Omental fat pad (tissue), 4 donors: ENCODE data around the gene FASTKD2. TPM values are rescaled to one million over a fixed set of nuclear protein-coding genes. Genes with fewer than 3 reads are reported as not detected.

Source experiments
- ATAC-seq: fragments of 150-250 bp; one replicate; pipeline ENCODE4 v1.9.1; 2016; ENCODE audit warnings: mild to moderate bottlenecking, moderate library complexity; ENCODE audit not compliant: low FRiP score
- DNase-seq: peaks from one replicate; pipeline ENCODE4 v3.0.0-alpha.2; 2019; ENCODE audit warnings: low spot score
- CTCF ChIP-seq, 3 donors: fragments of 450-650 bp; IDR thresholded peaks; one replicate each; pipeline ENCODE4 v1.5.1; 2016 to 2017; ENCODE audit warnings: antibody characterized with exemption in 3 of 3, mild to moderate bottlenecking in 3 of 3, moderate library complexity in 2 of 3
- total RNA-seq, 4 donors: library from RNA; depleted of rRNA; stranded (reverse); fragments of >200 nt; gene quantifications; one replicate each; pipeline ENCODE4 v1.1.0, GENCODE V29; 2016

Gene FASTKD2
- total RNA-seq, 4 donors from 2014 or later = 27.8 to 51.3 (median 31.3) TPM

GRCh38 chr2:206764673-206765241 is 649 bp upstream of the FASTKD2 start:
- DNase-seq (no peak), ATAC-seq (peak; percentile 13)

GRCh38 chr2:206766057-206766930 is 888 bp downstream of the FASTKD2 start:
- no peak for DNase-seq
- no peak for TF ChIP-seq CTCF (IDR thresholded peaks at IDR 0.05)
- ATAC-seq = no peak

More at GRCh38 chr2:206764673-206765241, 649 bp upstream of the FASTKD2 start:
- no peak for TF ChIP-seq CTCF (IDR thresholded peaks at IDR 0.05)

GRCh38 chr2:206774871-206775270 is 9.5 kb downstream of the FASTKD2 start:
- no peak for TF ChIP-seq CTCF (IDR thresholded peaks at IDR 0.05)
- DNase-seq (no peak), ATAC-seq (no peak)

- TF ChIP-seq CTCF (IDR thresholded peaks at IDR 0.05) = no peak
- ATAC-seq (no peak), DNase-seq (no peak)
These were observed 11.0 kb downstream of the FASTKD2 start for GRCh38 chr2:206776432-206776831.

DNA sequence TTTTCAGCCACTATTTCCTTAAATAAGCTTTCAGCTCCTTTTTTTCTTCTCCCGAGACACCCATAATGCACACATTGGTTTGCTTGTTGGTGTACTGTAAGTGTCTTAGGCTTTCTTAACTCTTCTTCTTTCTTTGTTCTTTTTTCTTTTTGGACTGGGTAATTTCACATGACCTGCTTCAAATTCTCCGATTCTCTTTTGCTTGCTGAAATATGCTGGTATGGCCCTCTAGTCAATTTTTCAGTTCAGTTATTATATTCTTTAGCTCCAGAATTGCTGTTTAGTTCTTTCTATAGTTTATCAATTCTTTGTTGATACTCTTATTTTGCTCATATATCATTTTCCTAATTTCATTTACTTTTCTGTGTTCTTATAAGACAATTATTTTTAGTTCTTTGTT is 15.3 kb downstream of the FASTKD2 start:
- ATAC-seq = no peak

GRCh38 chr2:206783718-206784117 is 18.3 kb downstream of the FASTKD2 start:
- TF ChIP-seq CTCF (IDR thresholded peaks at IDR 0.05) = no peak
- ATAC-seq (no peak), DNase-seq (no peak)

More for the DNA sequence above, 15.3 kb downstream of the FASTKD2 start:
- no peak for DNase-seq
- no peak for TF ChIP-seq CTCF (IDR thresholded peaks at IDR 0.05)
